Tibial nerve (tissue), 4 donors: ENCODE measurements around the gene ANAPC13.

Source experiments
- CTCF ChIP-seq, 5 experiments: fragments of 200-600 bp in 3 of 5; fragments of 450-650 bp in 2 of 5; sonication (generic) in 3 of 5; IDR thresholded peaks; one replicate each; pipeline ENCODE4 v1.5.1; 2016 to 2019; ENCODE audit warnings: antibody characterized with exemption in 5 of 5, mild to moderate bottlenecking in 3 of 5, moderate library complexity in 2 of 5
- EP300 ChIP-seq, 2 donors: sonication (generic); formaldehyde crosslinking; IDR thresholded peaks; one replicate each; pipeline ENCODE4 v1.6.1; 2017; ENCODE audit warnings: antibody characterized with exemption in 2 of 2, mild to moderate bottlenecking in 1 of 2
- POLR2A ChIP-seq, 2 donors: fragments of 450-650 bp; IDR thresholded peaks; one replicate each; pipeline ENCODE4 v1.6.1; 2017; ENCODE audit warnings: antibody characterized with exemption in 2 of 2, mild to moderate bottlenecking in 2 of 2, moderate library complexity in 2 of 2

DNA sequence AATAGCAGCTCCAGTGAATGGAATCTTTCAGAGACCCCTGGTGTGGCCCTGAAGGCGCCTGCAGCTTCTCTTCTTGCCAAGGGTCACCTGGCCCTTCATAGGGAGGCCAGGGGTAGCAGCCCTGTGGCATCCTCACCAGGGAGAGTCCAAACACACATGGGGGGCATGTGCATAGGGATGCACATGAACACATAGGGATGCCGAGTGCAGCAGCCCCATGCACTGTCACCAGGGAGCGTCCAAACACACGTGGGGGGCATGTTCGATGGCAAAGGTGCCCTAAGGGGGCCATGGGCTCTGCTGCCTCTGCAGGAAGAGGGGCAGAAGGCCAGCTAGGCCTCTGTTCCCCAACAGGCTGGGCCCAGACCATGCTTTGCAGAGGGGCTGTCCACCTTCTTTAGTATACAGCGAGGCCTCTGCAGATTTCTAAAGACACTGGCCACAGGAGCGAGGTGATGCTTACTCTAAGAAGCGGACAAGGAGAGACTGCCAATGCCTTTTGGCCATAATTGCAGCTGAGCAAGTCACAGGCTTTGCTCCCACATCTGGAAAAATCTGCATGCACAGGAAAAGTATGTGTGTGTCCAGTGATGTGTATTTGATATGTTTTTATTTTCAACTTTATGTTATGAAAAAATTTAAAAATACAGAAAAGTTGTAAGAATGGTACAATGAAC, 21.0 kb downstream of the ANAPC13 start:
- TF ChIP-seq CTCF (IDR thresholded peaks at IDR 0.05), result no peak
- no peak for TF ChIP-seq POLR2A (IDR thresholded peaks at IDR 0.05)
- TF ChIP-seq EP300 (IDR thresholded peaks at IDR 0.05), result no peak
